ENCODE data around the gene SLC19A1. TPM values are rescaled to one million over a fixed set of nuclear protein-coding genes. Genes with fewer than 3 reads are reported as not detected.

SLC19A1 gene
- polyA plus RNA-seq, 1 experiment, result 8.1 TPM

- Histone ChIP-seq H3K4me3 (ENCODE audit: low read depth, low read length) (no peak overlapping the region), H3K27me3 (ENCODE audit: control insufficient read depth, insufficient read depth, low read length) (peaks cover 15% of the 10 kb centered on the region), H3K36me3 (ENCODE audit: control insufficient read depth, insufficient read depth, low read length) (no peaks in the 10 kb centered on the region)
- DNase-seq (ENCODE audit: low read depth), result no peak
- no peak for TF ChIP-seq CTCF (IDR thresholded peaks at IDR 0.05; ENCODE audit: insufficient read depth, low read depth, low read length)
- ChIA-PET POLR2A (no interaction called here), CTCF (interaction anchor here (1.8 to 5.7 kb wide), 2 partner anchors 14 to 40 kb away, joined by 4 to 71 read pairs; no protein-coding TSS in a partner anchor)
Measured at GRCh38 chr21:45557616-45558043, 15.4 kb upstream of the SLC19A1 start.

- H3K4me3 ChIP-seq (ENCODE audit: low read depth, low read length), result no peak overlapping the region
- DNase-seq (ENCODE audit: low read depth), result no peak
- H3K27me3 ChIP-seq (ENCODE audit: control insufficient read depth, insufficient read depth, low read length), result peaks cover 12% of the 10 kb centered on the region
- ChIA-PET POLR2A (interaction anchor here (0.6 to 0.8 kb wide), 3 partner anchors 11 to 263 kb away, joined by 3 to 9 read pairs (median 6); no protein-coding TSS in a partner anchor), CTCF (interaction anchor here (0.6 to 5.7 kb wide), 20 partner anchors 10 to 410 kb away, joined by 3 to 71 read pairs (median 4); no protein-coding TSS in a partner anchor)
- TF ChIP-seq CTCF (IDR thresholded peaks at IDR 0.05; ENCODE audit: insufficient read depth, low read depth, low read length), result no peak
- H3K36me3 ChIP-seq (ENCODE audit: control insufficient read depth, insufficient read depth, low read length), result no peaks in the 10 kb centered on the region
Measured at GRCh38 chr21:45556645-45557615, 14.7 kb upstream of the SLC19A1 start.

GRCh38 chr21:45556302-45556644, 14.0 kb upstream of the SLC19A1 start:
- Histone ChIP-seq H3K36me3 (ENCODE audit: control insufficient read depth, insufficient read depth, low read length) (no peaks in the 10 kb centered on the region), H3K4me3 (ENCODE audit: low read depth, low read length) (peak overlapping the region; percentile 45; the same call in 1 of the 2 replicates), H3K27me3 (ENCODE audit: control insufficient read depth, insufficient read depth, low read length) (peaks cover 12% of the 10 kb centered on the region)
- ChIA-PET CTCF (interaction anchor here (0.6 to 5.7 kb wide), 20 partner anchors 9 to 411 kb away, joined by 3 to 71 read pairs (median 4); no protein-coding TSS in a partner anchor), POLR2A (interaction anchor here (0.6 to 0.8 kb wide), 3 partner anchors 12 to 262 kb away, joined by 3 to 9 read pairs (median 6); no protein-coding TSS in a partner anchor)
- DNase-seq (ENCODE audit: low read depth), result no peak
- no peak for TF ChIP-seq CTCF (IDR thresholded peaks at IDR 0.05; ENCODE audit: insufficient read depth, low read depth, low read length)

GRCh38 chr21:45555557-45556301, 13.5 kb upstream of the SLC19A1 start:
- CTCF ChIA-PET, result interaction anchor here (0.6 to 5.7 kb wide), 20 partner anchors 9 to 411 kb away, joined by 3 to 71 read pairs (median 4); no protein-coding TSS in a partner anchor
- H3K4me3 ChIP-seq (ENCODE audit: low read depth, low read length), result peak overlapping the region; percentile 45
- POLR2A ChIA-PET, result interaction anchor here (0.6 to 0.8 kb wide), 3 partner anchors 12 to 262 kb away, joined by 3 to 9 read pairs (median 6); no protein-coding TSS in a partner anchor

More at GRCh38 chr21:45555557-45556301, 13.5 kb upstream of the SLC19A1 start:
- Histone ChIP-seq H3K36me3 (ENCODE audit: control insufficient read depth, insufficient read depth, low read length) (no peaks in the 10 kb centered on the region), H3K27me3 (ENCODE audit: control insufficient read depth, insufficient read depth, low read length) (peaks cover 12% of the 10 kb centered on the region)
- peak; percentile 80 for TF ChIP-seq CTCF (IDR thresholded peaks at IDR 0.05; ENCODE audit: insufficient read depth, low read depth, low read length)
- DNase-seq (ENCODE audit: low read depth), result no peak

Measured in BJ (cell line).